Bladder microvascular endothelial cell (primary cell): Measurements from ENCODE around the gene CAVIN3. TPM values are rescaled to one million over a fixed set of nuclear protein-coding genes. Genes with fewer than 3 reads are reported as not detected.

Experiments used
- total RNA-seq: library from RNA; depleted of rRNA; stranded (reverse); fragments of >200 nt; gene quantifications from 2 replicates; pipeline ENCODE4 v1.2.3, GENCODE V29; 2014

The CAVIN3 gene
- 66.6 and 182 TPM in 2 replicates for total RNA-seq

GRCh38 chr11:6320411-6321155 lies at the start of gene CAVIN3:
Gene CAVIN3, minus strand, starts transcription at chr11:6320501. Its CDS starts 25 bp downstream, at chr11:6320476.

Other genes with a start within 250 kb of the CAVIN3 start
- not detected in 2 replicates for gene OR56B4, start 212.8 kb downstream of the CAVIN3 start, total RNA-seq
- gene OR52B2, start 150.2 kb downstream of the CAVIN3 start, total RNA-seq, result under 0.01 TPM in 1 of 2 replicates, not detected in the other
- not detected in 2 replicates for gene OR52W1, start 121.3 kb downstream of the CAVIN3 start, total RNA-seq
- not detected in 2 replicates for gene C11orf42, start 114.9 kb downstream of the CAVIN3 start, total RNA-seq
- gene FHIP1B, start 85.9 kb downstream of the CAVIN3 start, total RNA-seq, result 5.2 and 10.1 TPM in 2 replicates
- gene CNGA4, start 81.4 kb downstream of the CAVIN3 start, total RNA-seq, result not detected in 2 replicates
- 0.13 TPM in 1 of 2 replicates, not detected in the other for gene CCKBR, start 60.7 kb downstream of the CAVIN3 start, total RNA-seq
- gene SMPD1, start 70.0 kb upstream of the CAVIN3 start, total RNA-seq, result 12.6 and 28.5 TPM in 2 replicates
- 37.8 and 38.0 TPM in 2 replicates for gene APBB1, start 98.6 kb upstream of the CAVIN3 start, total RNA-seq
- 0.32 and 0.57 TPM in 2 replicates for gene HPX, start 120.5 kb upstream of the CAVIN3 start, total RNA-seq
- gene TRIM3, start 153.4 kb upstream of the CAVIN3 start, total RNA-seq, result 19.8 and 28.1 TPM in 2 replicates
- 30.1 and 36.5 TPM in 2 replicates for gene ARFIP2, start 160.8 kb upstream of the CAVIN3 start, total RNA-seq
- 21.8 and 25.3 TPM in 2 replicates for gene TIMM10B, start 161.0 kb upstream of the CAVIN3 start, total RNA-seq
- gene DNHD1, start 176.8 kb upstream of the CAVIN3 start, total RNA-seq, result 1.3 and 4.5 TPM in 2 replicates